Kidney (tissue), 14 donors: ENCODE data around the gene DSCAM. TPM values are rescaled to one million over a fixed set of nuclear protein-coding genes. Genes with fewer than 3 reads are reported as not detected.

ENCODE experiments used
- DNase-seq, 5 donors: peaks; one replicate each; pipeline ENCODE4 v3.0.0-alpha.2; 2013 to 2020
- FAIRE-seq: peaks from 2 replicates; lab custom pipeline; 2012; peaks lifted over from hg19 to GRCh38; lab: Jason Lieb, UNC
- H3K27ac ChIP-seq, 2 donors: one replicate each; pipeline ENCODE4 v1.7.0; 2013; ENCODE audit warnings: low read depth in 2 of 2, low read length in 2 of 2, inconsistent platforms in 1 of 2
- H3K27me3 ChIP-seq: one replicate; pipeline ENCODE4 v1.7.1; 2013; ENCODE audit warnings: low read length, inconsistent platforms; ENCODE audit not compliant: control insufficient read depth, insufficient read depth
- H3K36me3 ChIP-seq, 3 donors: one replicate each; pipeline versions ENCODE4 v1.7.0 to v1.7.1; 2013; ENCODE audit warnings: low read length in 3 of 3, control low read depth in 1 of 3, inconsistent platforms in 1 of 3; ENCODE audit not compliant: insufficient read depth in 3 of 3, control insufficient read depth in 2 of 3
- H3K4me1 ChIP-seq, 3 donors: one replicate each; pipeline versions ENCODE4 v1.7.0 to v1.7.1; 2013; ENCODE audit warnings: low read length in 3 of 3, inconsistent platforms in 1 of 3, low read depth in 1 of 3; ENCODE audit not compliant: control insufficient read depth in 2 of 3, insufficient read depth in 2 of 3
- H3K4me3 ChIP-seq, 3 donors: one replicate each; pipeline versions ENCODE4 v1.7.0 to v1.8.1; 2013; ENCODE audit warnings: low read length in 3 of 3, control low read depth in 1 of 3, inconsistent platforms in 1 of 3
- H3K9ac ChIP-seq, 3 donors: one replicate each; pipeline versions ENCODE4 v1.7.0 to v1.7.1; 2013; ENCODE audit warnings: low read length in 3 of 3, control low read depth in 1 of 3, inconsistent platforms in 1 of 3
- H3K9me3 ChIP-seq, 3 donors: one replicate each; pipeline versions ENCODE4 v1.7.0 to v1.7.1; 2013; ENCODE audit warnings: low read length in 3 of 3, control low read depth in 1 of 3, inconsistent platforms in 1 of 3; ENCODE audit not compliant: control insufficient read depth in 2 of 3, insufficient read depth in 1 of 3
- intact Hi-C: fragments of 100-400 bp; cut with DNase I; formaldehyde crosslinking; loops from one replicate; pipeline ENCODE4 v1.11.1; 2022
- polyA plus RNA-seq: library from polyadenylated mRNA; stranded (reverse); fragments of 350-450 nt; fragmentation: Illumina TruSeq; extraction: RNeasy Lipid Tissue Mini Kit (QIAGEN cat#74804); gene quantifications from one replicate; pipeline ENCODE4 v1.2.3, GENCODE V29; 2014; ENCODE audit warnings: low read depth, low replicate concordance; ENCODE audit not compliant: insufficient read depth
- total RNA-seq: library from RNA; stranded (reverse); fragmentation: NEBNext Ultra II Directional; extraction: Animal tissue kit (Norgen Biotek cat#: 25700); gene quantifications from one replicate; pipeline ENCODE4 v1.2.1, GENCODE V29; 2021
- TF ChIP-seq, protein P1 (sequence below): IDR thresholded peaks from 3 replicates; pipeline ENCODE4 v1.5.1; 2012; ENCODE audit warnings: mild to moderate bottlenecking, moderate library complexity, borderline replicate concordance; ENCODE audit not compliant: insufficient read depth; ENCODE audit errors: extremely low read depth
- donor health status: control.
- donor health status: control.
- donor health status: control.
- donor health status: control.
- donor health status: control.
- donor health status: DM: yes; HTN: yes; CAD: no.
- donor health status: Normal renal cell carcinoma (clear cell type).

DSCAM gene
- total and polyA plus RNA-seq, 2 donors from 2014 or later: not detected

DNA sequence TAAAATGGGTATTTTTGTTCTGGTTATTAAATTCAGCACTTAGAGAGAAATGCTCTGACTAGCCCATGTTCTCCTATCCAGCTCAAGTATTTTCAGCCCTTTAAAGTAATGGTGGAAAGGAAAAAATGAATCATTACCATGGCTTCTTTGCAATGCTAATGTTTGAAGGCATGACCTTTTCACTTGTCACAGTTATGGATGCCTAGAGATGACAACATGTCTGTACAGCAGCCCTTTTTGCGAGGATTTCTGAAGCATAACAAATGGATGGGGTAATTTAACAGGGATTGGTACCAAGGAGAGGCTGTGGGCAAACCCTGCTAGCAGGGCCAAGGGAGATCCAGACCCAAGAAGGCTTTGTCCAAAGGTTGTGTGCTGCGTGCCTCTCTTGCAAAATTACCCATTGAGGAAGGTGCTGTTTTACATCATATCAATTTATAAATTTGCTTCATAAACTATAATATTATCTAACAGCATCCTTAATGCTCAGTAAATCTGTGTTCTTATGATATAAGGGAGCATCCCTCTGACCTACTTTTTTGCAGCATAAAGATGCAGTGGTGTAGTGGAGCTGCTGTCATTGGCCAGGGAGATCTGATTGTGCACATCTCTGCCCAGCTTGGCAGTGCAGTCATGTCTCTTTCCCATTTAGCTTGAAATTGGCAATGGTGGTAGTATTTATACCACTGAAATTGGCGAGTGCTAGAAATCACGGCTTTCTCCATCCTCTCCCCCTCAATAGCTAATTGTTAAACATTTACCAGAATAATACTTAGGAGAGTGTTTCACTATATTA lies 652.6 kb downstream of the DSCAM start:
- intact Hi-C loops: no loop called here
- Histone ChIP-seq H3K36me3 (no peaks in the 10 kb centered on the region), H3K9ac (no peak overlapping the region), H3K9me3 (peaks cover 0 to 4% (median 0%) of the 10 kb centered on the region in 3 donors), H3K27me3 (no peaks in the 10 kb centered on the region), H3K27ac (no peak overlapping the region), H3K4me1 (no peaks in the 10 kb centered on the region), H3K4me3 (no peak overlapping the region)
- DNase-seq (no peak), FAIRE-seq (no peak)
- TF ChIP-seq, protein P1, sequence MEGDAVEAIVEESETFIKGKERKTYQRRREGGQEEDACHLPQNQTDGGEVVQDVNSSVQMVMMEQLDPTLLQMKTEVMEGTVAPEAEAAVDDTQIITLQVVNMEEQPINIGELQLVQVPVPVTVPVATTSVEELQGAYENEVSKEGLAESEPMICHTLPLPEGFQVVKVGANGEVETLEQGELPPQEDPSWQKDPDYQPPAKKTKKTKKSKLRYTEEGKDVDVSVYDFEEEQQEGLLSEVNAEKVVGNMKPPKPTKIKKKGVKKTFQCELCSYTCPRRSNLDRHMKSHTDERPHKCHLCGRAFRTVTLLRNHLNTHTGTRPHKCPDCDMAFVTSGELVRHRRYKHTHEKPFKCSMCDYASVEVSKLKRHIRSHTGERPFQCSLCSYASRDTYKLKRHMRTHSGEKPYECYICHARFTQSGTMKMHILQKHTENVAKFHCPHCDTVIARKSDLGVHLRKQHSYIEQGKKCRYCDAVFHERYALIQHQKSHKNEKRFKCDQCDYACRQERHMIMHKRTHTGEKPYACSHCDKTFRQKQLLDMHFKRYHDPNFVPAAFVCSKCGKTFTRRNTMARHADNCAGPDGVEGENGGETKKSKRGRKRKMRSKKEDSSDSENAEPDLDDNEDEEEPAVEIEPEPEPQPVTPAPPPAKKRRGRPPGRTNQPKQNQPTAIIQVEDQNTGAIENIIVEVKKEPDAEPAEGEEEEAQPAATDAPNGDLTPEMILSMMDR: no peak

DNA sequence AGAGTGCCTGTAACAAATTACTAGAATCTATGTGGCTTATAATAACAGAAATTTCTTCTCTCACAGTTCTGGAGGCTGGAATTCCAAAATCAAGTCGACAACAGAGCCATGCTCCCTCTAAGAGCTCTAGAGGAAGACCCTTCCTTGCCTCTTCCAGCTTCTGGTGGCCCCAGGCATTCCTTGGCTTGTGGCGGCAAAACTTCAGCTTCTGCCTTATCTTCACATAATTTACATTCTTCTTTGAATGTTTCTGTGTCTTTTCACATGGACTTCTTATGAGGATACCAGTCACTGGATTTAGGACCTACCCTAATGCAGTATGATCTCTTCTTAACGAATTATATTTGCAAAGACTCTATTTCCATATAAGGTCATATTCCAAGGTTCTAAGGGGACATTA lies 655.3 kb downstream of the DSCAM start:
- no peaks in the 10 kb centered on the region for H3K9me3 ChIP-seq
- no peaks in the 10 kb centered on the region for H3K36me3 ChIP-seq
- no peak overlapping the region for H3K9ac ChIP-seq
- H3K4me3 ChIP-seq: no peak overlapping the region
- H3K27me3 ChIP-seq: no peaks in the 10 kb centered on the region
- no peak overlapping the region for H3K27ac ChIP-seq
- peaks cover 0 to 5% (median 0%) of the 10 kb centered on the region in 3 donors for H3K4me1 ChIP-seq
- TF ChIP-seq, protein P1: no peak
- FAIRE-seq (no peak), DNase-seq (no peak)
- intact Hi-C loops: no loop called here

DNA sequence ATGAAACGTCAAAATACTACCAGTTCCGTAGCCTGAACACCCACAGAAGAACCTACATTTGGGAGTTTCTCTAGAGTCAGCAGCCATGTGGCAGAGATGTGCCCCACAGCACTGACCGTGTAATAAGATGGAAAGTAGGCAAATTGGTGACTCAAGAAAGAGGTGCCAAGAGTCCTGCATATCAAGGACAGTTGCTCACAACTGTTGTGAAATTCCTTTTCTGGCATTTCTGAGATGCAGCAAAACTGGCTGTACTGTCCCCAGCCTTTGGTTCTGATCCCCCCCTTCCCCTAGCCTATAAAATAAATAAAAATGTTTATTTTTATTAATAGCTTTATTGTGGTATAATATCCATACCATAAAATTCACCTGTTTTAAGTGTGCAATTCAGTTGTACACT lies 655.8 kb downstream of the DSCAM start:
- intact Hi-C loops: no loop called here
- TF ChIP-seq, protein P1: no peak
- Histone ChIP-seq H3K4me1 (peaks cover 0 to 5% (median 0%) of the 10 kb centered on the region in 3 donors), H3K36me3 (no peaks in the 10 kb centered on the region), H3K9ac (no peak overlapping the region), H3K27me3 (no peaks in the 10 kb centered on the region), H3K4me3 (no peak overlapping the region), H3K9me3 (no peaks in the 10 kb centered on the region), H3K27ac (no peak overlapping the region)
- DNase-seq (no peak), FAIRE-seq (no peak)
